ENCODE data around the gene DNMT3B.

DNA sequence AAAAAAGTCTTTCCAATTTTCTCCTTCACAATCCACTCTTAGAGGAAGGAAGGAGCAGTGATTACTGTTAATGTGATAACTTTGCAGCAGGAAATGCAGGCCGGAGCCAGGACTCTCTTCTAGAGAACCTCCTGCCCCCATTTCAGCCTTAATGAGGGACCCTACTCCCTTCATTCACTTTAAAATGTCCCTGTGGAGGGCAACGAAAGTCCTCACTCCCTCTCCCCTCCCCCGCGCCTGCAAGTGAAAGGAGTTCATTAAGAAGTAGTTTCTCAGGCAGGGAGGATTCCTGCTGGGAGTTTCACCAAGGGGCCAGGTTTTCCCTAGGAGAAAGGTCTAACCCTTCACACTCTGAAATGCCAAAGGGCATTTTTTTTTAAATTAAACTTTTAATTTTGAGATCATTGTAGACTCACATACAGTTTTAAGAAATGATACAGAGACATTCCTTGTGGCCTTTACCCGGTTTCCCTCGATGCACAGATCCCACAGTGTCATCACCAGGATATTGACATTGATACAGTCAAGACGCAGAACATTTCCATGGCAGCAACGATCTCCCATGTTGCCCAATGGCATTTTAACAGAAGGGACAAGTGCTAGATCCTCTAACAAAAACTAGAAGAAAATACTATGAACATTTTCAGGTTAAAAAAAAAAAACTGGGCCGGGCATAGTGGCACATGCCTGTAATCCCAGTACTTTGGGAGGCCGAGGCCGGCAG, 12.1 kb upstream of the DNMT3B start:
- no peak for TF ChIP-seq POLR2A (IDR thresholded peaks at IDR 0.05)
- TF ChIP-seq, protein P1, sequence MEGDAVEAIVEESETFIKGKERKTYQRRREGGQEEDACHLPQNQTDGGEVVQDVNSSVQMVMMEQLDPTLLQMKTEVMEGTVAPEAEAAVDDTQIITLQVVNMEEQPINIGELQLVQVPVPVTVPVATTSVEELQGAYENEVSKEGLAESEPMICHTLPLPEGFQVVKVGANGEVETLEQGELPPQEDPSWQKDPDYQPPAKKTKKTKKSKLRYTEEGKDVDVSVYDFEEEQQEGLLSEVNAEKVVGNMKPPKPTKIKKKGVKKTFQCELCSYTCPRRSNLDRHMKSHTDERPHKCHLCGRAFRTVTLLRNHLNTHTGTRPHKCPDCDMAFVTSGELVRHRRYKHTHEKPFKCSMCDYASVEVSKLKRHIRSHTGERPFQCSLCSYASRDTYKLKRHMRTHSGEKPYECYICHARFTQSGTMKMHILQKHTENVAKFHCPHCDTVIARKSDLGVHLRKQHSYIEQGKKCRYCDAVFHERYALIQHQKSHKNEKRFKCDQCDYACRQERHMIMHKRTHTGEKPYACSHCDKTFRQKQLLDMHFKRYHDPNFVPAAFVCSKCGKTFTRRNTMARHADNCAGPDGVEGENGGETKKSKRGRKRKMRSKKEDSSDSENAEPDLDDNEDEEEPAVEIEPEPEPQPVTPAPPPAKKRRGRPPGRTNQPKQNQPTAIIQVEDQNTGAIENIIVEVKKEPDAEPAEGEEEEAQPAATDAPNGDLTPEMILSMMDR (IDR thresholded peaks at IDR 0.05), result no peak

Measured in body of pancreas (tissue), 4 donors.